NCI-H446 treated with DMSO at 0.1 percent for 48 hours (cell line): ENCODE data around the gene PRKD1.

Experiments
- DNase-seq: peaks from one replicate; lab custom pipeline; 2025; lab: John Stamatoyannopoulos, UW

The PRKD1 gene

GRCh38 chr14:29838752-29839151, 88.9 kb downstream of the PRKD1 start:
- no peak for DNase-seq

GRCh38 chr14:29836395-29836794, 91.3 kb downstream of the PRKD1 start:
- DNase-seq = no peak

GRCh38 chr14:29832042-29832441, 95.6 kb downstream of the PRKD1 start:
- no peak for DNase-seq

GRCh38 chr14:29829851-29830250, 97.8 kb downstream of the PRKD1 start:
- no peak for DNase-seq

GRCh38 chr14:29823816-29824215, 103.8 kb downstream of the PRKD1 start:
- peak; percentile 43 for DNase-seq

GRCh38 chr14:29822430-29822709, 105.3 kb downstream of the PRKD1 start:
- DNase-seq = no peak

GRCh38 chr14:29821661-29822429, 105.8 kb downstream of the PRKD1 start:
- peak; percentile 42 for DNase-seq

- no peak for DNase-seq
Observed at GRCh38 chr14:29821242-29821641, 106.4 kb downstream of the PRKD1 start.

GRCh38 chr14:29820785-29821184, 106.9 kb downstream of the PRKD1 start:
- no peak for DNase-seq

GRCh38 chr14:29817767-29818405, 109.8 kb downstream of the PRKD1 start:
- peak; percentile 55 for DNase-seq

GRCh38 chr14:29815016-29815674, 112.5 kb downstream of the PRKD1 start:
- DNase-seq = no peak

GRCh38 chr14:29814156-29815015, 113.3 kb downstream of the PRKD1 start:
- DNase-seq = peak; percentile 94

GRCh38 chr14:29810682-29811081, 117.0 kb downstream of the PRKD1 start:
- peak; percentile 90 for DNase-seq

- DNase-seq = no peak
Observed at GRCh38 chr14:29810064-29810463, 117.6 kb downstream of the PRKD1 start.

GRCh38 chr14:29806124-29806517, 121.5 kb downstream of the PRKD1 start:
- DNase-seq = no peak

- peak; percentile 99 for DNase-seq
Observed at GRCh38 chr14:29805415-29806123, 122.1 kb downstream of the PRKD1 start.

GRCh38 chr14:29804481-29805266, 123.0 kb downstream of the PRKD1 start:
- no peak for DNase-seq

- peak; percentile 60 for DNase-seq
Observed at GRCh38 chr14:29803045-29803444, 124.6 kb downstream of the PRKD1 start.

- no peak for DNase-seq
Observed at GRCh38 chr14:29802211-29802610, 125.4 kb downstream of the PRKD1 start.

GRCh38 chr14:29800961-29801360, 126.7 kb downstream of the PRKD1 start:
- peak; percentile 40 for DNase-seq
